Activated T-cell treated with anti-CD3 and anti-CD28 coated beads for 1 hour (primary cell): Measurements from ENCODE around the gene OSBPL9.
"Not testable (repeated sequence)": the region's sequence is repeated elsewhere in the genome, so short reads cannot be mapped to it uniquely, and the experiment has no call there.

Experiments
- DNase-seq: peaks from one replicate; pipeline ENCODE4 v3.0.0-alpha.2; 2020; ENCODE audit warnings: low read depth

Gene OSBPL9

GRCh38 chr1:51792864-51793263 lies 176.0 kb downstream of the OSBPL9 start:
- no peak for DNase-seq

- DNase-seq, result no peak
Measured at GRCh38 chr1:51794260-51794659, 177.4 kb downstream of the OSBPL9 start.

GRCh38 chr1:51794868-51795267 lies 178.0 kb downstream of the OSBPL9 start:
- no peak for DNase-seq

GRCh38 chr1:51799372-51799771 lies 182.5 kb downstream of the OSBPL9 start:
- no peak for DNase-seq

- DNase-seq, result no peak
Measured at GRCh38 chr1:51814513-51814912, 197.6 kb downstream of the OSBPL9 start.

- no peak for DNase-seq
Measured at GRCh38 chr1:51818487-51818886, 201.6 kb downstream of the OSBPL9 start.

- DNase-seq, result not testable (repeated sequence)
Measured at GRCh38 chr1:51819021-51819420, 202.1 kb downstream of the OSBPL9 start.

GRCh38 chr1:51819810-51820209 lies 202.9 kb downstream of the OSBPL9 start:
- no peak for DNase-seq

GRCh38 chr1:51829058-51829457 lies 212.2 kb downstream of the OSBPL9 start:
- no peak for DNase-seq

GRCh38 chr1:51833700-51834099 lies 216.8 kb downstream of the OSBPL9 start:
- DNase-seq, result no peak

- no peak for DNase-seq
Measured at GRCh38 chr1:51837243-51837642, 220.4 kb downstream of the OSBPL9 start.
